Measurements from ENCODE around the gene SOAT2.

The SOAT2 gene

DNA sequence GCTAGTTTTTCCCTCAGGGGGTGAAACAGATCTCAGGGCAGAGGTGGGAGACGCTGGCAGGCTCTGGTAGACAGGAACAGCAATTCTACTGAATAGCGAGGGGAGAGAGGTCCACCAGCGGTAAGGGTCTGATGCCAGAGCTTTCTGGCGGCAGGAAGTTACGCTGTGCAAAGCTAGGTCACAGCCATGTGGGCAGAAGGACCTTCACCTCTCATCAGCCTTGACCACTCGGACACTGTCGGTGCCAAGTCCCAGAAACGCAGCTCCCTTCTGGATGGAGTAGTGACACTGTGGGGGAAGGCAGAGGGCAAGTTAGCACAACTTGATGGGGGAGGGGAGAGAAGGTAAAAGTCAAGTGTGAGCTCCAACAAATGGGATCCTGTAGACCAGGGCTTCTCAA is 66.9 kb downstream of the SOAT2 start:
- no peak overlapping the region for H3K4me3 ChIP-seq (ENCODE audit: low read length)
- TF ChIP-seq, protein P1, sequence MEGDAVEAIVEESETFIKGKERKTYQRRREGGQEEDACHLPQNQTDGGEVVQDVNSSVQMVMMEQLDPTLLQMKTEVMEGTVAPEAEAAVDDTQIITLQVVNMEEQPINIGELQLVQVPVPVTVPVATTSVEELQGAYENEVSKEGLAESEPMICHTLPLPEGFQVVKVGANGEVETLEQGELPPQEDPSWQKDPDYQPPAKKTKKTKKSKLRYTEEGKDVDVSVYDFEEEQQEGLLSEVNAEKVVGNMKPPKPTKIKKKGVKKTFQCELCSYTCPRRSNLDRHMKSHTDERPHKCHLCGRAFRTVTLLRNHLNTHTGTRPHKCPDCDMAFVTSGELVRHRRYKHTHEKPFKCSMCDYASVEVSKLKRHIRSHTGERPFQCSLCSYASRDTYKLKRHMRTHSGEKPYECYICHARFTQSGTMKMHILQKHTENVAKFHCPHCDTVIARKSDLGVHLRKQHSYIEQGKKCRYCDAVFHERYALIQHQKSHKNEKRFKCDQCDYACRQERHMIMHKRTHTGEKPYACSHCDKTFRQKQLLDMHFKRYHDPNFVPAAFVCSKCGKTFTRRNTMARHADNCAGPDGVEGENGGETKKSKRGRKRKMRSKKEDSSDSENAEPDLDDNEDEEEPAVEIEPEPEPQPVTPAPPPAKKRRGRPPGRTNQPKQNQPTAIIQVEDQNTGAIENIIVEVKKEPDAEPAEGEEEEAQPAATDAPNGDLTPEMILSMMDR (IDR thresholded peaks at IDR 0.05; ENCODE audit: insufficient read depth, low read depth, low read length, missing control alignments): no peak
- no peak for DNase-seq (ENCODE audit: low read depth)

DNA sequence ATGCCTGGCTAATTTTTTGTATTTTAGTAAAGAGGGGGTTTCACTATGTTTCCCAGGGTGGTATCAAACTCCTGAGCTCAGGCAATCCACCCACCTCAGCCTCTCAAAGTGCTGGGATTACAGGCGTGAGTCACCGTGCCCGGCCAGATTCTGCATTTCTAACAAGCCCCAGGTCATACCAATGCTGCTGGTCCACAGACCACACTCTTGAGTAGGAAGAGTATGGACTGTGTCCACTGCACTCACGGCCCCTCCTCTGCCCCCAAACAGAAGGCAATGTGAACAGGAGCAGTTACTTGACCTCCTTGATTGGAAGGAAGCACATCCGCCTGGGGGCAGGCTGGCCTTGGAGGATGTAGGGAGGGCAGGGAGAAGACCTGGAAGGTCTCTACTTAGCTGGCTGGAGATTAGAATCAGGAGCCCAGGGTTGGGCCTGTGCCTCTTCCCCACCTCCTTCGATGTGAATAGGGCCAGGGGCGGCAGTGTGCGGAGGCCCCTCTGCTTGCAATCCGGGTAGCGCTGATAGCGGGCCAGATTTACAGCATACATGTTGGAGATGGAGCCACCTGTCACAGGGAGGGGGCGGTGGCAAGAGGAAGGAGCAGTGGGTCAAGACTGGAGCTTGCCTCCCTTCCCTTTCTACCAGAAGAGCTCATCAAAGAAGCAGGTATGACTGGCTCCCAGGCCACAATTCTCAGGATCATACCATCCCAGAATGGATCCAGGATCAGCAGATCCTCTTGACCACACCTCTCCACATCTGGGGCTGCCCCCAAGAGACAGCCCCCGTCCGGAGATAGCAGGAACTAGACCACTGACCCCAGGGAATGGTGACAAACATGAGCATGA is 67.8 kb downstream of the SOAT2 start:
- no peak overlapping the region for H3K4me3 ChIP-seq (ENCODE audit: low read length)
- TF ChIP-seq, protein P1 (IDR thresholded peaks at IDR 0.05; ENCODE audit: insufficient read depth, low read depth, low read length, missing control alignments): no peak
- no peak for DNase-seq (ENCODE audit: low read depth)

DNA sequence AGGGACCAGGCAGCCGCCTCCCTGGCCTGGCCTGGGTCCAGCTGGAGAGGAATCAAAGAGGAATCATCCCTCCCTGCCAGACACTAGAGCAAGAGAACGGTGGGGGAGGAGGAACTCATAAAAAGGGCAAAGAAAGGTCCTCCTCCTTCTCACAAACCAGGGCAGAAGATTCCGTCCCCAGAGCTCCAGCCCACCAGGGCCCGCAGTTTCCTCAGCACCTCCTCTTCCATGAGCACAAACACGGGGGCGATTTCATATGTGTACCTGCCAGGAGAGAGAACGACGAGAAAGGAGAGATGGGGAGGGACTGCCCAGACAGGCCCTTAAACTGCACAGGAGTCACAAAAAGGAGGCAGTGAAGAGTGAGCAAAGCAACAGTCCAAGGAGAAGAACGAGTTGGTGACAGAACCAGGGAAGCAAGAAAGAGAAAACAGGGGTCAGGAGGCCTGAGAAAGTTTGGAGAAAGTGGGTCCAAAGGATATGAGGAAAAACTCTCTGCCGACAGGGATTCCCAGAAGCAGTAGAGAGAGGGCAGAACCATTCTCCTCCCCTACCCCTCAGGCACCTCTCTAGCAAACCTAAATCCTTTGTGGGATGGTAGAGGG is 68.5 kb downstream of the SOAT2 start:
- no peak for DNase-seq (ENCODE audit: low read depth)
- no peak overlapping the region for H3K4me3 ChIP-seq (ENCODE audit: low read length)
- TF ChIP-seq, protein P1 (IDR thresholded peaks at IDR 0.05; ENCODE audit: insufficient read depth, low read depth, low read length, missing control alignments): no peak

- TF ChIP-seq, protein P1 (IDR thresholded peaks at IDR 0.05; ENCODE audit: insufficient read depth, low read depth, low read length, missing control alignments): no peak
- DNase-seq (ENCODE audit: low read depth): peak; percentile 26
- H3K4me3 ChIP-seq (ENCODE audit: low read length): no peak overlapping the region
Measured at GRCh38 chr12:53172352-53172751, 69.1 kb downstream of the SOAT2 start.

DNA sequence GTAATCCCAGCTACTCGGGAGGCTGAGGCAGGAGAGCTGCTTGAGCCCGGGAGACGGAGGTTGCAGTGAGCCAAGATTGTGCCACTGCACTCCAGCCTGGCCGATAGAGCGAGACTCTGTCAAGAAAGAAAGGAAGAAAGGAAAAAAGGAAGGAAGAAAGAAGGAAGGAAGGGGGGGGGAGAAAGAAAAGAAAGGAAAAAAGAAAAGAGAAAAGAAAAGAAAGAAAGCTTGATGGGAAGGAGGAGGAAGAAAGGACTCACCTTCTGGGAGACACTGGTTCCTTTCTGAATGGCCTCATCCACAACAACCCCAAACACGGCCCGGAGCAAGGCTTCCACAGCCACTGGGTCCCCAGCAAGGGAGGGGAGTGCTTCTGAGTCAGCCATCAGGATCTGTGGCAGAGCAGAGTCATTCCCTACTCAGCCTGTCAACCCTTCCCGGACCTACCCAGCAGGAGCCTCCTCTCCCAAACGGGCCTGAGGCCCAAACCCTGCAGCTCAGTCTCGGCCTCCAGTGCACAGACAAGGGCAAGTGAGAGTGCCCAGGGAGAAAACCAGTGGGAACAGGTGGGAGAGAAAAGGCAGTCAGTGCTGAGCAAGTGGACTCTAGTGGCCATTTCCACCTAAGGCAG is 69.9 kb downstream of the SOAT2 start:
- DNase-seq (ENCODE audit: low read depth): peak; percentile 59
- TF ChIP-seq, protein P1 (IDR thresholded peaks at IDR 0.05; ENCODE audit: insufficient read depth, low read depth, low read length, missing control alignments): no peak

More for the DNA sequence above, 69.9 kb downstream of the SOAT2 start:
- H3K4me3 ChIP-seq (ENCODE audit: low read length): no peak overlapping the region
